HG03520 (cell line): ENCODE measurements around the gene BICD1.

Source experiments
- ATAC-seq: cut with Tn5 transposase; IDR thresholded peaks from one replicate; pipeline ENCODE4 v1.9.1; 2021; ENCODE audit warnings: mild to moderate bottlenecking, moderate library complexity; ENCODE audit not compliant: unreplicated experiment

BICD1 gene

DNA sequence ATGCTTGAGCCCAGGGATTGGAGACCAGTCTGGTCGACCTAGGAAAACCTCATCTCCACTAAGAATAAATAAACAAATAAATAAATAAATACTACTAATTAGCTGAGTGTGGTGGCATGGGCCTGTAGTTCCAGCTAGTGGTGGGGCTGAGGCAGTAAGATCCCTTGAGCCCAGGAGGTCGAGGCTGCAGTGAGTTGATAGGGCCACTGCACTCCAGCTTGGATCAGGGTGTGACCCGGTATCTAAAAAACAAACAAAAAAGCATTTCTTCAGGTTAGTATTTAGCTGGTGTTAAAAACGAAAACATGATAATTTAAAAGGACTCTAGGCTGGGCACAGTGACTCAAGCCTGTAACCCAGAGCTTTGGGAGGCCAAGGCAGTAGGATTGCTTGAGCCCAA is 291.5 kb downstream of the BICD1 start:
- ATAC-seq, result no peak

DNA sequence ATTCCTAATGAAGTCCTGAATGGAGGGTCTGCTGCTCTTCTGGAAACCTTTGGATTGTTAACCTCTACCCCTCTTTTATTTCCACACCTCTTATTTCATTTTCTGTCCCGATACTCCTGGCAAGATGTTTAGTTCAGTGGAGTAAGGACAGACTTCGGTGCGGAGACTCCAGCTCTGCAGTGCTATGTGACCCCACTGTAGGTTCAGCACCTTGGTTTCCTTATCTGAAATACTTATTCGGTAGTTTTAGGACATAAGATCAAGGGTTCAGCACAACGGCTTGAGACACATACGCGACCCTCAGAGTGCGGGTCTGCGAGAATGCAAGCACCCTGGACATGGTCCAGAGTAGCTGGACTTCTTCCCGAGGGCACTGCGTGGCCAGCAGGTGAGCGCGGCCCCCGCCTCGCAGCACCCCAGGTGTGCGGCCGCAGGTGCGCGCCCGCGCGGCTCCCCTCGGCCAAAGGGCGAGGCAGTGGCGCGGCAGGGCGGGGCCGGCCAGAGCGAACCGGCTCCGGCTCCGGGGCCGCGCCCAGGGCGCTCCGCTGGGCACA is 292.2 kb downstream of the BICD1 start:
- peak; percentile 10 for ATAC-seq

DNA sequence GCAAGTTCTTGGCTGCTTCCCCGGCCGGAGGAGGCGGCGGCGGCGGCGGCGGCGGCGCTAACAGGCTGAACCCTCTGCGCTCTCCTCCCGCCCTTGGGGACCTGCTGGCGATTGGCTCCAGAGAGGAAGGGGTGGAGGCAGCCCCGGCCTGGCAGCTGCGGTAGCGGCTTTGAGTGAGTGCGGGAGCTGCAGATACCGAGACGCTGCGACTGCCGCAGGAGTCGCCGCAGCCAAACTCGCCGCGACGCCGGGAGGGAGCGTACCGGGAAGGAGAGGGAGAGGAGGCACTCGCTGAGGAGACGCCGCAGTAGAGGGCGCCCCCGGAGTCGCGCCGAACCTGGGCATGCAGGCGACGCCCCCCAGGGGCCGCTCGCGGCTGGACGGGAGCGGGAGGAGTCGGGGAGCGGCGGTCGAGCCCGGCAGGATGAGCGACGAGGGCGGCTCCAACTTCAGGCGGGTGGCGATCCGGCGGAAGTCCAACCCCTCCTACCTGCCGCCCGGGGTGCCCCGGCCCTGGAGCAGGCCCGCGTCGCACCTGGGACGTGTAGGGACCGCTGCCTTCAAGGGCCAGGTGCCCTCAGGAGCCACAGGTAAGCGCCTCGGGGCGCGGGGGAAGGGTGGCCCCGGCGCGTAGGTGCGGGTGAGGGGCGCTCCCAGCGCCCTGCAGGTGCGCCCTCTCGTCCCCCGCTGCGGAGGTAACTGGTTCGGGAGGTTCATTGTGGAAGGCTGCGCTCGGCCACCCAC is 292.9 kb downstream of the BICD1 start, which contains the start of gene FGD4:
Gene FGD4, plus strand, starts transcription at position 189 of the 744 bp plus-strand sequence.
- ATAC-seq, result peak; percentile 91

DNA sequence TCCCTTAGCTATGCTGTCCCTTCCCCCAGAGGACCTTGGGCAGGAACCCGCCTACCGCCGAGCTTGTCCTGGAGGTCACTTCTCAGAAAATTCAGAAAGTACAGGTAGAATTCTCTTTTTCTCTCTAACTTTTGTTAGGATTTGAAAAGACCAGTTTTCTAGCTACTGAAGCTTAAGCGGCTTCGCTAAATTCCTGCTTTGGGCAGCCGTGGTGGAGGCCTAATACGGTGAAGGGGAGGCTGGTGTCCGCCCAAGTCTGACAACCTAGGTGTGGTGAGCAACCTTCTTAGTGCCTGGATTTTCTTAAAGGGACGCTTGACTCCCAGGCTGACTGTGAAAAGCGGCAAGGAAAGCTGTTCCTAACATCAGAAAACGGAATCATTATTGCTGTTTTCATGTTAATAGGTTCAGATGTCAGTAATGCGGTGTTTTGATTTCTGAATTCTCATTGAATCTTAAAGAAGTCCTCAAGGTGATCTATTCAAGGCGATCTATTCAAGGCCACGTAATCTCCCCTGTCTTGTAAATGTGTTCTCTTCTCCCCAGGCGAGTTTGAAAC is 293.5 kb downstream of the BICD1 start:
- no peak for ATAC-seq

DNA sequence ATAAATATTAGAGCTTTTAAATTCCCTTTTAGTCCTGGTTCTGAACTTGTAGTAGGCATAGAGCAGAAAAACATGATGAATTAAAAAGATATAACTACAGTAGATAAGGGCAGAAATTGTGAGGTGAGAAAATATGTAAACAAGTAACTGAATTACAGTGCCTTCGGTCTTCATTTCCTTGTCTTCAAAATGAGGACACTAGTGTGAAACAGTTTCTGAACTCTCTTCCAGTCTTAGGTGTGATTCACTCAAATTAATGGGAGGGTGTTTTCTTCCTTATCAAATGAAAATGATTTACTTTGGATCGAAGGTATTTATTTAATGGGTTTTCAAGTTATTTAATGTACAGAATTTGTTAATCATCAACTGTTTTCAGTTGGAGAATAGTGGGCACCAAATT is 294.2 kb downstream of the BICD1 start:
- no peak for ATAC-seq

DNA sequence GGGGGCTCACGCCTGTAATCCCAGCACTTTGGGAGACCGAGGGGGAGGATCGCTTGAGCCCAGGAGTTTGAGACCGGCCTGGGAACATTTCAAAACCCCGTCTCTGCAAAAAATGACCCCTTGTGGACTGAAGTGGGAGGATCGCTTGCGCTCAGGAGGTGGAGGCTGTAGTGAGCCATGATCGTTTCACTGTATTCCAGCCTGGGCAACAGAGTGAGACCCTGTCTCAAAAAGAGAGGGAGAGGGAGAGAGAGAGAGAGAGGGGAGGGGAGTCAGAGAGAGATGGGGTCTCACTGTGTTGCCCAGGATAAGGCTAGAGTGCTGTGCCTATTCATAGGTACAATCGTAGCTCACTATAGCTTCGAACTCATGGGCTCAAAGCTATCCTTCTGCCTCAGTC is 295.5 kb downstream of the BICD1 start:
- no peak for ATAC-seq

DNA sequence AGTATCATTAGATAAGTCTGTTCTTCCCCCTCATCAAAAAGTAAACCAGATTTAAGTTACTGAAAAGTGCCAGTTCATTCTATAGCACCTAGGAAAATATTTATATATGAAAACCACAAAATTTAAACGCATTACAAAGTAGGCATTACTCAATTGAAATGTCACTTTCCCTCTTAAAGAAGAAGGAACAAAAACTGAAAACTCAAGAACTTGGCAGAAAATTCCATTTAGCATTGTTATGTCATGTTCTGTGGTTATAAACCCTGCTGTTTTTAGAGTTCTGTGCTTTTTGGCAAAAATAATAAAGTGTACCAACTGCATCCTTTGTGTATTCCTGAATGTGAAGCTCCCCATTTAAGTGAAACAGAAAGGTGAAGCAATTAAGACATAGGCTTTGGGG is 296.3 kb downstream of the BICD1 start:
- ATAC-seq, result no peak

DNA sequence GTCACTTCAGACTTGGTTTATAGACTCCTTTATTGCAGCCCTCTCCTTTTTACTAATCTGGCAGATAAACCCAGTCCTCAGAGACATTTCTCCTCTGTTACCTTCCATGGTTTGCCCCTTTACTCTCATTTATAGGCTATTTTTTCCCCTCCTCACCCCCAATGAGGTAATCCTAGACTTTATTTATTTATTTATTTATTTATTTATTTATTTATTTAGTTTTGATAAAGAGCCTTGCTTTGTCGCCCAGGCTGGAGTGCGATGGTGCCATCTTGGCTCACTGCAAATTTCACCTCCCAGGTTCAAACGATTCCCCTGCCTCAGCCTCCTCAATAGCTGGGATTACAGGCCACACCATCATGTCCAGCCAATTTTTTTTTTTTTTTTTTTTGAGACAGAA is 301.1 kb downstream of the BICD1 start:
- no peak for ATAC-seq

DNA sequence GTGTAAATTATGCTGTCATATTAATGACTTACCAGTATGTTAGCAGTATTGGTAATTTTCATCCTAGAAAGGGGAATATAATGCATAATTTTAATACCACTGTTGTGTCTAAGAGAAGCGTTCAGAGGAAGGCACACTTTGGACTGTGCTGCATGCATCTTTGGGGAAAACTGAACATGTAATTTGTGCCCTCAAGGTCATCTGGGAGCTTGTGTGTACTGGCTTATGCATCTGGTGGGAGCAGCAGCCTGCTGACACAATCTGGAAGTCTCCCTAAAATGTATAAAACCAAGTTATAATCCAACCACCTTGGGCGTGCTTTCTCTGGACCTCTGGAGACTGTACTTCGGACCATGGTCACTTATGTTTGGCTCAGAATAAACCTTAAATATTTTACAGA is 306.8 kb downstream of the BICD1 start:
- ATAC-seq, result no peak

DNA sequence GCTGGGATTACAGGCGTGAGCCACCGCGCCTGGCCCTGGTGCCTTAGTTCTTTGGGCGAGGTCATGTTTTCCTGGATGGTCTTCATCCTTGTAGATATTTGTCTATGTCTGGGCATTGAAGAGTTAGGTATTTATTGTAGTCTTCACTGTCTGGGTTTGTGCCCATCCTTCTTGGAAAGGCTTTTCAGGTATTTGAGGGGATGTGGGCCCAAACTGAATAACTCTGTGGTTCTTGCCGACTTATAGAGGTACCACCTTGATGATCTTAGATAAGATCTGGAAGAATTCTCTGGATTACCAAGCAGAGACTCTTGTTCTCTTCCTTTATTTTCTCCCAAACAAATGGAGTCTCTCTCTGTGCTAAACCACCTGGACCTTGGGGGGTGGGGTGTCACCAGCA is 311.6 kb downstream of the BICD1 start:
- no peak for ATAC-seq

DNA sequence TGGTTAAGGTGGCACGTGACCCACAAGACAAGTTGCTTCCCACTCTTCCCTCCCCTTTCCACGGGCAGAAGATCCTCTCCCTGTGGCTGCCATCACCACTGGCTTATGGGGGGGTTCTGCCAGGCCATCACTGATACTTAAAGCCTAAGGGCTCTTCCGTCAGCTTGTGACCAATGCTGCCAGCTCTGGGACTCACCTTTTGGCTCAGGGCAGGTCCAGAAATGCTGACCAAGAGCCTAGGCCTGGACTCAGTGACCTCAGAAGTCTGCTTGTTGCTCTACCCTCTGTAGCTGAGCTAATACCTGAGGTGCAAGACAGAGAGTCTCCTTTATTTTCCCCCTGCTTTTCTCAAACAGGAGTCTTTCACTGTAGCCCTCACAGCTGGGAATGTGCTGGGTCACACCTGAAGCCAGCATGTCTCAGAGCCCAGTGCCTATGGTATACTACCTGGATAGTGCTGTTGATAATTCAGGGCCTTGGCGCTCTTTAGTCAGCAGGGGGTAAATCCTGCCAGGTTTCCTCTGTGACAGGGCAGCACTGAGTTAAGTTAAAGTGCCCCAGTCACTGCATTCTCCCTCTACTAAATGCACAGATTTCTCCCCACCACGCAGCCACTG is 312.4 kb downstream of the BICD1 start:
- ATAC-seq, result no peak

DNA sequence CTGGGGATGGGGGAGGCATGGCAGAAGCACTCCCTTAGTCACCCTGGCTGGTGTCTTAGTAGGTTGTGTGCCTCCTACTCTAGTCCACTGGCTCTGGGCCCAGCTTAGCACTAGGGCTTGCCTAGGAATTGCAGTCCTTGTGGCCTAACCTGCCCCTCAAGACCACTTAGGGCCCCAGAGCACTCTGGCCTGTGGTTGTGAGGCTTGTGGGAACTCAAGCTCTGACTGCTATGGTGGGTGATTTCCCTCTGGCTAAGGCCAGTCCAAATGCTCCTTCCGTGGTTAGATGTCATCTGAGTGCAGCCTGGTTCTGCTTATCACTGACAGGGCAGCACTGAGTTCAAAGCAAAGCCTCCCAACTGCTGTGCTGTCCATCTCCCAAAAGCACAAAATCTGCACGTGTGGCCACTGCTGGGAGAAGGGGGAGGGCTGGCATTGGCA is 312.9 kb downstream of the BICD1 start:
- ATAC-seq, result peak; percentile 50

DNA sequence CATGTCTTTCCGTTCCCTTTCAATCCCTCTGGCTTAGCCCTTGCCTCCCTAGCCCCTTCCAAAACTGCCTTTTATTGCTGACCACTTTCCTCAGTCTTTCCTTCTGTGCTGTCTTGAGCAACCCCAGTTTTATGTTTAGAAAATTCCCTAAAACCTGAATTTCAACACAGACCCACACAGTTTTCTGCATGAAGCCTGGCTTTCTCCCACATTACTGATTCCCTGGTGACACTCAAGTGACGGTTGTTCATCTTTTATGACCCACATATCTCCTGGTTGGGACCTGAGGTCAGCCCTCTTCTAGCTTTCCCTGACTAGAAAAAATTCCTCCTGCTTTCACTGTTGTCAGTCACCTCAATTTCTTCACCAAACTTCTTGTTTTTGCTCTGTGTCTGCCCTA is 313.7 kb downstream of the BICD1 start:
- ATAC-seq, result no peak

DNA sequence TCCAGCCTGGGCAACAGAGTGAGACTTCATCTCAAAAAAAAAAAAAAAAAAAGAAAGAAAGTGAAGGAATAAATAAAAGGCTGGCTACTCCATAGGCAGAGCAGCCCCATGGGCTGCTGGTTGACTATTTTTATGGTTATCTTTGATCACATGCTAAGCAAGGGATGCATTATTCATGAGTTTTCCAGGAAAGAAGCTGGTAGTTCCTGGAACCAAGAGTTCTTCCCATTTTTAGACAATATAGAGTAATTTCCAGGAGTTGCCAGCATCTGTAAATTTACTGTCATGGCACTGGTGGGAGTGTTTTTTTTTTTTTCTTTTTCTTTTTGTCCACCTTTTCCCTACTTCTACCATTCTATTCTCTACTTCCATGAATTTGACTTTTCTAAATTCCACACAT is 316.9 kb downstream of the BICD1 start:
- no peak for ATAC-seq

DNA sequence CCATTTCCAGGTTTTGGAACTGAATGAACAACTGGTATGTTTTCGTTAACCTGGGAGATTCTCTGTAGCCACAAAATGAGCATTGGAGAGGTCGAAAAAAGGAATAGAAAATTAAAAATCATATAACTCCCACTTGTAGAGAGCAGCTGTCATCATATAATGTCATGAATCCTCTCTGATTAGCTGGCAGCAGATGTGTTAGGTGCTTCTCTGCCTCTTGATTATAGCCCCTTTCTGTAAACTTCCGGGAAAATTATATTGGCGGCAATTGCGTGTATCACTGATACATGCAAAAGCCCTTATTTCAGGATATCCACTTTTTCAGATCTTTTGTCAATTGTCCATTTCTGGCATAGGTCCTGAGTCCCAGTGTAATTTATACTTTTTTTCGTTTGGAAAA is 324.4 kb downstream of the BICD1 start:
- no peak for ATAC-seq
